Sigmoid colon (tissue), 4 donors: ENCODE data around the gene PTPRU.

Experiments
- CTCF ChIP-seq, 4 experiments: fragments of 450-650 bp in 3 of 4; fragments of 200-600 bp in 1 of 4; IDR thresholded peaks; one replicate each; pipeline ENCODE4 v1.5.1; 2016 to 2019; ENCODE audit warnings: antibody characterized with exemption in 4 of 4, mild to moderate bottlenecking in 3 of 4, moderate library complexity in 2 of 4
- POLR2A ChIP-seq, 2 donors: fragments of 450-650 bp; IDR thresholded peaks; one replicate each; pipeline ENCODE4 v1.6.1; 2016; ENCODE audit warnings: antibody characterized with exemption in 2 of 2, mild to moderate bottlenecking in 2 of 2, moderate library complexity in 2 of 2
- POLR2AphosphoS5 ChIP-seq, 4 donors: sonication (generic); formaldehyde crosslinking; IDR thresholded peaks; one replicate each; pipeline ENCODE4 v1.6.1; 2017; ENCODE audit warnings: antibody characterized with exemption in 4 of 4

- TF ChIP-seq POLR2AphosphoS5 (IDR thresholded peaks at IDR 0.05) (no peak), CTCF (IDR thresholded peaks at IDR 0.05) (no peak), POLR2A (IDR thresholded peaks at IDR 0.05) (no peak)
These were observed 18.7 kb upstream of the PTPRU start for GRCh38 chr1:29217633-29218032.
